ENCODE results near the gene CTXND2.

DNA sequence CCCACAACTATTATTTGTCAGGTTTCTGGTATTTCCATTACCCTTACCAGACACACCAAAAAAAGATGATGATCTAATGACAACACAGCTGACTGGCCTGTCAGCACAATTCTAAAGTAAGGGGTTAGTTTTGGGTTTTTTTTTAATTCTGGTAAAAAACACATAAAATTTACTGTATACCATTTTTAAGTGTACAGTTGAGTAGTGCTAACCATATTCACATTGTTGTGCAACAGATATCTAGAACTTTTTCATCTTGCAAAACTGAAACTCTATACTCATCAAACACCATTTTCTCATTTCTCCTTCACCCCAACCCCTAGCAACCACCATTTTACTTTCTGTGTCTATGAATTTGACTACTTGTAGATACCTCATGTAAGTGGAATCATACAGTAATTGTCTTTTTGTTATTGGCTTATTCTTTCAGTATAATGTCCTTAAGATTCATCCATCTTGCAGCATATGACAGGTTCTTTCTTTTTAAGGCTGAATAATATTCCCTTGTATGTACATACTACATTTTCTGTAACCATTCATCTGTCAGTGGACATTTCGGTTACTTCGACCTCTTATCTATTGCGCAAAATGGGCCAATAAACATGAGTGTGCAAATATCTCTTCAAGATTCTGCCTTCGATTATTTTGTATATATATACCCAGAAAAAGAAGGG is 40.3 kb upstream of the CTXND2 start:
- TF ChIP-seq, protein P1, sequence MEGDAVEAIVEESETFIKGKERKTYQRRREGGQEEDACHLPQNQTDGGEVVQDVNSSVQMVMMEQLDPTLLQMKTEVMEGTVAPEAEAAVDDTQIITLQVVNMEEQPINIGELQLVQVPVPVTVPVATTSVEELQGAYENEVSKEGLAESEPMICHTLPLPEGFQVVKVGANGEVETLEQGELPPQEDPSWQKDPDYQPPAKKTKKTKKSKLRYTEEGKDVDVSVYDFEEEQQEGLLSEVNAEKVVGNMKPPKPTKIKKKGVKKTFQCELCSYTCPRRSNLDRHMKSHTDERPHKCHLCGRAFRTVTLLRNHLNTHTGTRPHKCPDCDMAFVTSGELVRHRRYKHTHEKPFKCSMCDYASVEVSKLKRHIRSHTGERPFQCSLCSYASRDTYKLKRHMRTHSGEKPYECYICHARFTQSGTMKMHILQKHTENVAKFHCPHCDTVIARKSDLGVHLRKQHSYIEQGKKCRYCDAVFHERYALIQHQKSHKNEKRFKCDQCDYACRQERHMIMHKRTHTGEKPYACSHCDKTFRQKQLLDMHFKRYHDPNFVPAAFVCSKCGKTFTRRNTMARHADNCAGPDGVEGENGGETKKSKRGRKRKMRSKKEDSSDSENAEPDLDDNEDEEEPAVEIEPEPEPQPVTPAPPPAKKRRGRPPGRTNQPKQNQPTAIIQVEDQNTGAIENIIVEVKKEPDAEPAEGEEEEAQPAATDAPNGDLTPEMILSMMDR (IDR thresholded peaks at IDR 0.05), result no peak
- TF ChIP-seq POLR2A (IDR thresholded peaks at IDR 0.05), result no peak
